Activated naive CD8-positive, alpha-beta T cell treated with anti-CD3 and anti-CD28 coated beads, Interleukin-2, amount 50 U/mL, for 16 hours (primary cell): Measurements from ENCODE around the gene SPTLC2.
"Not testable (repeated sequence)": the region's sequence is repeated elsewhere in the genome, so short reads cannot be mapped to it uniquely, and the experiment has no call there.

Experiments used
- DNase-seq: peaks from one replicate; pipeline ENCODE4 v3.0.0-alpha.2; 2020; ENCODE audit warnings: low read depth, low spot score

The SPTLC2 gene, protein sequence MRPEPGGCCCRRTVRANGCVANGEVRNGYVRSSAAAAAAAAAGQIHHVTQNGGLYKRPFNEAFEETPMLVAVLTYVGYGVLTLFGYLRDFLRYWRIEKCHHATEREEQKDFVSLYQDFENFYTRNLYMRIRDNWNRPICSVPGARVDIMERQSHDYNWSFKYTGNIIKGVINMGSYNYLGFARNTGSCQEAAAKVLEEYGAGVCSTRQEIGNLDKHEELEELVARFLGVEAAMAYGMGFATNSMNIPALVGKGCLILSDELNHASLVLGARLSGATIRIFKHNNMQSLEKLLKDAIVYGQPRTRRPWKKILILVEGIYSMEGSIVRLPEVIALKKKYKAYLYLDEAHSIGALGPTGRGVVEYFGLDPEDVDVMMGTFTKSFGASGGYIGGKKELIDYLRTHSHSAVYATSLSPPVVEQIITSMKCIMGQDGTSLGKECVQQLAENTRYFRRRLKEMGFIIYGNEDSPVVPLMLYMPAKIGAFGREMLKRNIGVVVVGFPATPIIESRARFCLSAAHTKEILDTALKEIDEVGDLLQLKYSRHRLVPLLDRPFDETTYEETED

DNA sequence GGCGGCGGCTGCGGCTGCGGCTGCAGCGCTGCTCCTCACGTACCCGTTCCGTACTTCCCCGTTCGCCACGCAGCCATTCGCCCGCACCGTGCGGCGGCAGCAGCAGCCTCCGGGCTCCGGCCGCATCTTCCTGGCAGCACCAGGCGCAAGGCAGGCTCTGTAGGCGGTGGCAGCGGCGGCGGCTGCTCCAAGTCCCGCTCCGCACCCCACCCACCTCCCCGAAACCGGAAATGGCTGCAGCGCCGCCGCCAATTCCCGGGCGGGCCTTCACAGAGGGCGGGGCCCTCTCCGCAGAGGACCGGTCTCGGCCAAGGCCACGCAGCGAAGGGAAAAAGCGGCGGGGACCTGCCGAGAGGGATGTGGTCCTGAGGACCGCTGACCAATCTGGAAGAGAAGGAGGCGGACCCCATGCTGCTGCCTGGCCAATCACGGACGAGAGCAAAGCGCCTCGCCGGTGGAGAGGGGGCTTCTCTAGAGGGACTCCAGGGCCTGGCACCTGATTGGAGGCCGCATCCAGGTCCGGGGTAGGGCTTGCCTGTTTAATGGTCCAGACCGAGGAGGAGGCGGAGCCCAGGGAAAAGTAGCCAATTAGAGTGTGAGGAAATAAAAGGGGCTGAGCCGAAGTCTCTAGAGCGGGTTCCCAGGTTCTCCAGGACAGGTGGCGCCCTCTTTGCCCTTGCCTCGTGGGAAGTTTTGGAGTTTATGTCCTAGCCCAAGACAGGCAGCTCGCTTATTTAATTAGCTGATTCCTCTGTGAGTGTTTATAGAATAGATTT is at the start of gene SPTLC2:
SPTLC2 (minus strand) TSS at position 184 of the 776 bp plus-strand sequence; CDS start at position 126, 58 bp downstream.
- peak; percentile 97 for DNase-seq

DNA sequence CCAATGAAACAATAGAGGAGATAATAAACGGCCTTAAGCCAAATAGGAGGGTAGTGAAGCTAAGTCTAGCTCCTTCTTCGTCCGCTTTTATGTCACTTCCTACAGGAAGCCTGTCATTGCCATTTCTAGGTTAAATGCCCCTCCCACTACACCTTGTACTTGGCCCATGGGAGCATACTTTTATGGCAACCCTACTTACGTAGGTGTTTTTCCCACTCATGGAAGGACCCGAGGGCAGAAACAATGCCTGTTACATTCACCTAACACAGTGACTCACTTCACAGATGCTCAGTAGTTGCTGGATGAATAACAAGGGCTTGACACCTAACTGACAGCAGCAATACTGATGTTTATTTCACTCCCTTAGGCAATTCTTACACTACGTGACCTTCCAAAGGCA is 46.9 kb upstream of the SPTLC2 start:
- no peak for DNase-seq

DNA sequence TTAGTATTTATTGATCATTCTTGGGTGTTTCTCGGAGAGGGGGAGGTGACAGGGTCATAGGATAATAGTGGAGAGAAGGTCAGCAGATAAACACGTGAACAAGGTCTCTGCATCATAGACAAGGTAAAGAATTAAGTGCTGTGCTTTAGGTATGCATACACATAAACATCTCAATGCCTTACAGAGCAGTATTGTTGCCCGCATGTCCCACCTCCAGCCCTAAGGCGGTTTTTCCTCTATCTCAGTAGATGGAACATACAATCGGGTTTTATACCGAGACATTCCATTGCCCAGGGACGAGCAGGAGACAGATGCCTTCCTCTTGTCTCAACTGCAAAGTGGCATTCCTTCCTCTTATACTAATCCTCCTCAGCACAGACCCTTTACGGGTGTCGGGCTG is 45.1 kb upstream of the SPTLC2 start:
- DNase-seq: not testable (repeated sequence)

DNA sequence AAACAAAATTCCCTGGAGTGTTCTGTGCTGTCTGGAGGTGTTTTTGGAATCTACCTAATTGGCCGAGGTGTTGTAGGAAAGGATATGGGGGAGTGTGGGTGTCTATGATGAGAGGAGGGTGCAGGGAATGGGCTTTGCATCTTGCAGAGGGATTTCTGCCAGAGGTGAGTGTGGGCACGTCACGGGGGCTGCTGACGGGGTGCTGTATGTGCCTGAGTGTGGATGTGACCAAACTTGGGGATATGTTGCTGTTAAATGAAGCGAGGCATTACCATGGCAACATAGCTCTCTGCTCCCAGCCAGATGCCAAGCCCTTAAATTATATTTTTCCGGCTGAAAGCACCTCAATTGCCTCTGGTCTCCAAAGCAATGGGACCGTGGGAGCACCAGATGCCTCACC is 44.3 kb upstream of the SPTLC2 start:
- no peak for DNase-seq

DNA sequence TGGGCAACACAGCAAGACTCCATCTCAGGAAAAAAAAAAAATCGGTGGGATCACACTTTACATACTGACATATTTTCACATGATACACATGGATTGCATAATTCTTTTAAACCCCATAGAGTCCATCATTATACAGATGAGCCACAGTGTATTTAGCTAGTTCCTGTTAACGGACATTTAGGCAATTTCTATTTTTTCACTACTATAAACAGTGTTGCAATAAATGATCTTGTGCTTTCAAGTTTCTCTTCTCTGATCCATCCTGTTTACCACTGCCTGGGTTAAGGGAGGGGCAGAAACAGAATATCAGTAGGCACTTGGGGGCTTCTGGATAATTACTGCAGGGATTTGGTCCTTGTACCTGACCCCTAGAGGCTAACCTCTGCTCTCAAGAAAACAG is 43.4 kb upstream of the SPTLC2 start:
- no peak for DNase-seq

DNA sequence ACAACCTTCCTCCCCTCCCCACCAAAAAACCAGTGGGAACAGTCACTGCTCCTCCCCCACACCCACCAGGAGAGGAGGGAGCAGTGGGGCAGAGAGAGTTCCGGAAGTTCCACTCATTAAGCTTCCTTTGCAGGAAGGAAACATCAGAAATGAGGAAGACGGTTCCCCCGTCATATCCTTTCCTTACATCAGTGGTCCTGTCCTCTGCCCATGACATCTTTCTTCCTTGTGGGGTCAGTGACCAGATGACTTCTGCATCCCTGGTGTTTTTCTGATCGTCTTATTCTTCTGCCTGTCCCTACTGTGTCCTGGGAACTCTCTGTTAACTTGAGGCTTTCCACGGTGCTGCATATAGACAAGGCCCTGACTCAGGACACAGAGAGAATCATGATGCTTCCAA is 40.8 kb upstream of the SPTLC2 start:
- no peak for DNase-seq

DNA sequence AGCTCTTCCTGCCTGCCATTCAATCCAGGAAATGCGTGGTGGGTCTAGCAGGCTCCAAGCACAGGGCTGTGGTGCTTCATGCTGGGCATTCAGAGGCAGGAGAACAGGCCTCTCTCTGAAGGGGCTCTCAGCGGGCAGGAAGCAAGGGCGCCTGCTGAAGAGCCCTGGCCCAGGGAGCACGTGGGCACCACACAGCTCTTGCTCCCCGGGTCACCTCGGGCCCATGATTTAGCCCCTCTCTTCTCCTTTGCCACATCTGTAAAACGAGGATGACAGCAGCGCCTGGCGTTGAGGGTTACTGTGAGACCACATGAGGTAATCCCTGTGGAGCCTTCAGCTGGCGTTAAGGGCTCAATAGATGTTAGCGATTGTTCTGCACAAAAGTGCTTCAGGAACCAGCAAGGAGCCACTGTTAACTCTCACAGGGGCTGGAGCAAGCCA is 37.6 kb upstream of the SPTLC2 start:
- DNase-seq: no peak

DNA sequence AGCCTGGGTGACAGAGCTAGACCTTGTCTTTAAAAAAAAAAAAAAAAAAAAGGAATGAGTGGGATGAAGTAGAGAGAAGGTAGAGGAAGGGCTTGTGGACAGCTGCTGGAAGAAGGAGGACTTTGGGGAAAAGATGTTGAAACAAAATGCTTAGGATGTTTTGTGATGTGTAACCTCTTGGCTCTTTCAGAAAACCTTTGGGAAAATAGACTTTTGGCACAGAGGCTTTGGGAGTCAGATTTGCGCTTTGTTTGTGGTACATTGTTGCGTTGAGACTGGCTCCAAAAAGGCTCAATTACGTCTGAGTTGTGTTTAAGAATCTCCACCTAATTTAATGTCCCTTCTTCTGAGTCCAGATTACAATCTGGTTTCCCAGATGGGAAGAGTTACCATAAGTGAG is 32.9 kb upstream of the SPTLC2 start:
- DNase-seq: no peak

DNA sequence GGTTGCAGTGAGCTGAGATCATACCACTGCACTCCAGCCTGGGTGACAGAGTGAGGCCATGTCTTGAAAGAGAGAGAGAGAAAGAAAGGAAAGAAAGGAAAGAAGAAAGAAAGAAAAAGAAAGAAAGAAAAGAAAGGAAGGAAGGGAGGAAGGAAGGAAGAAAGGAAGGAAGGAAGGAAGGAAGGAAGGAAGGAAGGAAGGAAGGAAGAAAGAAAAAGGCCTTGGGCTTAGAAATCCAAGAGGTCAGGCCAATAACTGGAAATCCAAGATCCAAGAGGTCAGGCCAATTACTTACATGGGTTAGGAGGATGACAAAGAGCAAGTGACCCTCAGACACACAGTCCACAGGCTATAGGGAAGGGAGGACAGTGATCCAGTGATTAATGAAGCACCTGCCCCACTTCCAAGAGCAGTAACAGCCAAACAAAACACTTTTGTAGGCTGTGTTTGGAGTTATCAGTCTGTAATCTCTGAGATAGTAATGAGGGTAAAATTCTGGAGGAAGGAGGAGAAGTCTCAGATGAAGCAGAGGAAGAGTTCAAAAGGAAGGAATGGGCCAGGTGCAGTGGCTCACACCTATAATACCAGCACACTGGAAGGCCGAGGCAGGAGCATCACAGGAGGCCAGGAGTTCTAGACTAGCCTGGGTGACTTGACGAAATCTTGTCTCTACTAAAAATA is 32.2 kb upstream of the SPTLC2 start:
- DNase-seq: no peak

DNA sequence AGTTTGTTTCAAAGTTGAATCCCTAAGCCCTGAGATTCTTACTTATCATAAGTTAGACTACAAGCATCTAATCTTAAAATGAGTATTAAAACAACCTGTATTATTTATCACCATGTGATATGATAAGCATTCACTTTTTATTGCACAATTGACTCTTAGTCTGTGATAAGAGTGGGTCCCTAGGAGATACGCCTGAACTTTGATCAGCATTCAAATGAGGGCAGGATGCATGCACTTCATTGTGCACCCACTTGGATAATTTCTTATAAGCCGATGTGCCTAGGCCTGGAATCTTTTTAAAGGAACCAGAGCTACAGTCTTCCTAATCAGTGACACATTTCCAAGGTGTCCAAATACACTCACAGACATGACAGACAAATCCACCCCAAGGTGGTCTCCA is 31.4 kb upstream of the SPTLC2 start:
- no peak for DNase-seq

DNA sequence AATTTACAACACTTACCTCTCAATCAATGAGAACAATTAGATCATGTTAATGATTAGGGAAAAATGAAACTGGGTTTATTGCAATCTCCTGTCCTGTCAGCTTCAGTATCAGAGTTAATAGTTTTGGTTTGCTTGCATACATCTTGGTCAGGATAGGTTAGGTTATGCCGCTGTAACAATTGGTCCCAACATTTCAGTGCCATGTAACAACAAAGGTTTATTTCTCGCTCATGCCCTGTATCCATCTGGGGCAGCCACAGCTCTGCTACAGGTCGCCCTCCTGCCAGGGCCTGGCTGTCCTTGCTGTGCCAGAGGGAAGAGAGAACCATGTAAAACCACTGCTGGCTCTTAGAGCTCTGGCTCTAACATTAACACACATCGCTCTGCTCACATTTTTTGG is 30.5 kb upstream of the SPTLC2 start:
- no peak for DNase-seq

DNA sequence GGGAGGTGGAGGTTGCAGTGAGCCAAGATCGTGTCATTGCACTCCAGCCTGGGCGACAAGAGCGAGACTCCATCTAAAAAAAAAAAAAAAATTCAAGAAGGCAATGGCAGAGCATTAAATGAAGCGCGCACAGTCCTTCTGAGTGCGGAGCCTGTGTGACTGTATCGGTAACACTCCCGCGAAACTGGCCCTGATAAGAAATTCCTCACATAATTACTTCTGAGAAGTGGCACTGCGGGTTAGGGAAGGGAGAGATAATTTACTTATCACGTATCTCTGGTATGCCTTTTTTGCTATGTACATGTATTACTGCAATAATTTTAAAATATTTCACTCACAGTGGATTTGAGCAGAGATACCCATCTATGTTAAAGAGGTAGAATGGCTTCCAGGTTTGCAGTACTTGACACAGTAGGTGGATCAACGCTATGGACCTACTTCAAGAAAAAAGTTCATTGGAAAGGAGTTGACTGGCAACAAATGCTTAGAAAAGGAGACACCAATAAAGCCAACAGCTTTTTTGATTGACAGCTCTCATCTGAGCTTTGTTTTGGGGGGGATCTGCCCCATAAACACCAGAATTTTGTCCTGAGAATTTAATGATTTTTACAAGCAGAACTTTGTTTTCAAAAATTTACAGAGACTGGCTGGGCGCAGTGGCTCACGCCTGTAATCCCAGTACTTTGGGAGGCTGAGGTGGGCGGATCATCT is 29.2 kb upstream of the SPTLC2 start:
- DNase-seq: no peak

DNA sequence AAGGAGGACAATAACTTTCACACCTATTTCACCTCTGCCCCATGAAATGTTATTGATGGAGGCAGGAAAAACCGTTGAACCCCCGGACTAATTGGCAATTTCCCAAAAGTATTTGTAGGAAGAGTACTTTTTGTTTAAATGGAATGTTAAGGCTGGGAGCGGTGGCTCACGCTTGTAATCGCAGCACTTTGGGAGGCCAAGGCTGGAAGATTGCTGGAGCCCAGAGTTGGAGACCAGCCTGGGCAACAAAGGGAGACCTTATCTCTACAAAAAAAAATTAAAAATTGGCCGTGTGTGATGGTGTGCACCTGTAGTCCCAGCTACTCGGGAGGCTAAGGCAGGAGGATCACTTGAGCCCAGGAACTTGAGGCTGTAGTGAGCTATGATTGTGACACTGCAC is 26.0 kb upstream of the SPTLC2 start:
- no peak for DNase-seq

DNA sequence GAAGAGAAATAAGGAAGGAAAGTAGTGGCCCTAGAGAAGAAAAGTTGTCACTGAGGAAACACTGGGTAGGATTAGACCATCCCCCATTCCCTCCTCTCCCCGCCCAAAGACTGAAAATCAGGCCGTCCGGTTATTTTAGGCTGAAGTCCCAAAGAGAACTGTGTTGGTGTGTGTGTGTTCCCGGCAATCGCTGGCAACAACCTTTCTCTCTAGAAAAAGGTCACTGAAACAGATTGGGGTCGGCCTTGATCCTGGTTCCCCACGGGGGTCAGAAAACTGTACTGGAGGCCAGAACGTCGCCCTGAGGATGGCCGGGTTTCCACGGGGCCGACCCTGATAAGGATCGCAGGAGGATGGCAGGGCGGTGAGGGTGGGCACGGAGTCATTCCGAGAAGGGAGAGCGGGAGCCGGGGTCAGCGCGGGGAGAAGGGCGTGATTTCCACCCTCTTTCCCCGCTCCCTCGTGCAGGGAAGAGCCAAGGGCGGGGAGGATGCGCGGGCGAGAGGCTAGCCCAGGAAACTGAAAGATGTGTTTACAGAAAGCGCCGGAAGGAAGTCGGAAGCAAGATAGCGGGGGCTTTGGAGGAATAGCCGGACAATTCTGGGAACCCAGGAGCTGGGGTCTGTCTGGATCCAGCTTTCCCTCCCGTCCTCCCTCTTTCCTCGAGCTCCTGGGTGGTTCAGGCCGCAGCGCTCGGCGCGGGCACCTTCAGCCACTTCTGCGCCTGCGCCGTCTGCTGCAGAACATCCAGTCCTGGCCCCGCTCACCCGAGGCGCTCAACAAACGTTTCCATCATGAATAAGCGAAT is 25.3 kb upstream of the SPTLC2 start:
- peak; percentile 34 for DNase-seq

DNA sequence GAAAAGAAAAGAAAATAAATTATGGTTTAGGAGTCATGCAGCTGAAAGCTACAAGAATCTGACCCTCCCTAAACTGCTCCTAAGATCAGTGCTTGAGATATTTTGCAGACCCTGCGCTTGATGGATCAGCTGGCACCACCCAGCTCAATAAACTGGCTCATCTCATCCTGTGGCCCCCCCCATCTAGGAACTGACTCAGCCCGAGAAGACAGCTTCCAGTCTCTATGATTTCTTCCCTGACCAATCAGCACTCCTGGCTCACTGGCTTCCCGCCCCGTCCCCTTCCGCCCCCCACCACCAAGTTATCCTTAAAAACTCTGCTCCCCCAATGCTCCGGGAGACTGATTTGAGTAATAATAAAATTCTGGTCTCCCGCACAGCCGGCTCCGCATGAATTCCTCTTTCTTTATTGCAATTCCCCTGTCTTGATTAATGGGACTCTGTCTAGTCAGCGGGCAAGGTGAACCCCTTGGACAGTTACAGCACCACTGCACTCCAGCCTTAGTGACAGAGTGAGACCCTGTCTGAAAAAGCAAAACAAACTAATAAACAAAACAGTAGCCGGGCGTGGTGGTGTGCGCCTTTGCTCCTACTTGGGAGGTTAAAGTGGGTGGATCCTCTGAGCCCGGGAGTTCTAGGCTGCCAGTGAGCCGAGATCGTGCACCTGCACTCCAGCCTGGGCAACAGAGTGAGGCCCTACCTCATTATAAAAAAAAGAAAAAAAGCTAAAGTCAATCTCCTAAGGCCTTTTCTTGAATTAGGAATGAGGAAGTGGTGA is 24.5 kb upstream of the SPTLC2 start:
- no peak for DNase-seq

DNA sequence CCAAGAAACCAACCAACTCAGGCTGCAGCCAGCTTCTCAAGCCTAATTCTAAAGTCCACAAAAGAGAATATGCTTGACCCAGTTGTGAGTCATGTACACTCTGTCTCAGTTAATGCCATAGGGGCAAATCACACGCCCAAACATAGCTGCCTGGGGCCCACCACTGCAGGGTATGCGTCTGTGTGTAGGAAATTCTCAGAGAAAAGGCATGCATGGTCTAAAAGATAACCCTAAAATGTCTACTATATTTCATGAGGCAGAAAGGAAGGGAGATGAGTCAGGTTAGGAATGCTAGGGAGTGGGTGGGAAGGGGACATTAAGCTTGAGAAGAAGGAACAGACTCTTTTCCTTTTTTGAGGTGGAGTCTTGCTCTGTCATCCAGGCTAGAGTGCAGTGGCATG is 22.3 kb upstream of the SPTLC2 start:
- DNase-seq: no peak

DNA sequence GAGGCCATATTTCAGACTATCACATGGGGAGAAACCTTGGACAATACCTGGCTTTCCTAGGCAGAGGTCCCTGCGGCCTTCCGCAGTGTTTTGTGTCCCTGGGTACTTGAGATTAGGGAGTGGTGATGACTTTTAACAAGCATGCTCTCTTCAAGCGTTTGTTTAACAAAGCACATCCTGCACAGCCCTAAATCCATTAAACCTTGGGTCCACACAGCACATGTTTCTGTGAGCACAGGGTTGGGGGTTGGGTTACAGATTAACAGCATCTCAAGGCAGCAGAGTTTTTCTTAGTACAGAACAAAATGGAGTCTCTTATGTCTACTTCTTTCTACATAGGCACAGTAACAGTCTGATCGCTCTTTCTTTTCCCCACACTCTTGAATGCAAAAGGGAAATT is 19.4 kb upstream of the SPTLC2 start:
- not testable (repeated sequence) for DNase-seq

DNA sequence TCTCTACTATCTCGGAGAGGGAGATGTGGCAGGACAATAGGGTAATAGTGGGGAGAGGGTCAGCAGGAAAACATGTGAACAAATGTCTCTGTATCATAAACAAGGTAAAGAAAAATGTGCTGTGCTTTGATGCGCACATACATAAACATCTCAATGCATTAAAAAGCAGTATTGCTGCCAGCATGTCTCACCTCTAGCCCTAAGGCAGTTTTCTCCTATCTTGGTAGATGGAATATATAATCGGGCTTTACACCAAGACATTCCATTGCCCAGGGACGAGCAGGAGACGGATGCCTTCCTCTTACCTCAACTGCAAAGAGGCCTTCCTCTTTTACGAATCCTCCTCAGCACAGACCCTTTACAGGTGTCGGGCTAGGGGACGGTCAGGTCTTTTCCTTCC is 19.0 kb upstream of the SPTLC2 start:
- not testable (repeated sequence) for DNase-seq

DNA sequence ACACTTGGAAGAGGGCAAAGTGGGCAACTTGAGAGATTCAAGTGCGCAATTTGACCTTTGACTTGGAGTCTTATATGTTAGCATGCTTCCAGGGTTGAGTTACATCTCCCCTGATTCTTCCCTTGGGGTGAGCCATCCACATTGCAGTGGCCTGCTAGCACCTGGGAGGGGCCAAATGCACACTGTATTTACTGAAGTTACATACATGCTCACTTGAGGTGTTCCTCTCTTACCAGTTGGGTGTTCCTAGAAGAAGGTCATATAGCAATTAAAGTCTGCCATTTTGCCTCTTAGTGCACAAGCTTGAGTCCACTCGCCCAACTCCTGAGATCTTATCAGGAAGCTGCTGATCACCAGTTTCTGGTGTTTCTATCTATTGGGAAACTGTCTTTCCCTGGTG is 13.7 kb upstream of the SPTLC2 start:
- no peak for DNase-seq

DNA sequence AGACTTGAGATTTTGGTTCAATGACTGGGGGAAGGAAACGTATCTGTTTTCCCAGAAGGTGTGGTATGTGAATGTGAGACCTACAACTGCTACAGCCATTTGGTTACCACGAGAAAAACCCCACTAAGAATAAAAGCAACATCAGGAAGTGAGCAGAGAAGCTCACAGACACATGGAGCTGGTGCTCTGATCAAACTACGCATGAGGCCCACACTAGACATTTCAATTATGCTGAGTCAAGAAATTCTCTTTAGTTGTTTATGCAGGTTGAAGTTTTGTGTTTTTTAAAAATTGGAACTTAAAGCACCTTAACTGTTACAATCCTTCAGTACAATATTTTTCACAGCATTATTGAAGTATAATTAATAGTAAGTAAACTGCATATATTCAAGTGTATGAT is 8.9 kb upstream of the SPTLC2 start:
- DNase-seq: no peak
